T47D (cell line): Measurements from ENCODE around the gene MBNL1.
A peak's percentile ranks its signal among the peaks of the same experiment; 100 is the strongest.

Experiments
- DNase-seq, 2 experiments: peaks; one replicate each; pipeline versions ENCODE4 v3.0.0 to v3.0.0-alpha.2; 2011 to 2012; ENCODE audit warnings: low read depth in 1 of 2, low spot score in 1 of 2
- JUND ChIP-seq: IDR thresholded peaks from 2 replicates; pipeline ENCODE4 v1.6.1; 2012; ENCODE audit warnings: low read depth
- in situ Hi-C: cut with HindIII; loops from 2 replicates; pipeline ENCODE4 v1.10.0; 2016; ENCODE audit warnings: low sequenced_read_pairs, low pct_unique_long_range_greater_than_20kb

Gene MBNL1

GRCh38 chr3:152296382-152296781 lies 27.7 kb downstream of the MBNL1 start:
- no peak for TF ChIP-seq JUND
- no peak for DNase-seq

DNA sequence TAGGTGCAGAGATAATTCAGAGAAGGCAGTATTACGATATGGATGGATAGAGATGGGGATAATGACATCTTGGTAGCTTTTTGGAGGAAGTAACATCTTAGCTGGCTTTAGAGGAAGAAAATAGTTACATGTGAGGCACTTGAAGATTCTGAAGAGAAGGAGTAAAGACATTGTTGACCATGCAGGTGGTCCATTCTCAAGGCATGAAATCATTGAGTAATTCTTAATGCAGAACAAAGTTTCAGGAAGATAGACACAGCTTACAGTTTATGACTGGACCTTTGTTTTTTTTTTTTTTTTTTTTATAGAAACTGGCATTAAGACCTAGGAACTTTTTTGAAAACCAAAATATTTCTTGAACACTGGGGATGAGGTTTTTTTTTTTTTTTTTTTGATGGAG lies 28.2 kb downstream of the MBNL1 start:
- in situ Hi-C loops = no loop called here
- no peak for TF ChIP-seq JUND
- no peak for DNase-seq

More at GRCh38 chr3:152296382-152296781, 27.7 kb downstream of the MBNL1 start:
- in situ Hi-C loops = no loop called here

DNA sequence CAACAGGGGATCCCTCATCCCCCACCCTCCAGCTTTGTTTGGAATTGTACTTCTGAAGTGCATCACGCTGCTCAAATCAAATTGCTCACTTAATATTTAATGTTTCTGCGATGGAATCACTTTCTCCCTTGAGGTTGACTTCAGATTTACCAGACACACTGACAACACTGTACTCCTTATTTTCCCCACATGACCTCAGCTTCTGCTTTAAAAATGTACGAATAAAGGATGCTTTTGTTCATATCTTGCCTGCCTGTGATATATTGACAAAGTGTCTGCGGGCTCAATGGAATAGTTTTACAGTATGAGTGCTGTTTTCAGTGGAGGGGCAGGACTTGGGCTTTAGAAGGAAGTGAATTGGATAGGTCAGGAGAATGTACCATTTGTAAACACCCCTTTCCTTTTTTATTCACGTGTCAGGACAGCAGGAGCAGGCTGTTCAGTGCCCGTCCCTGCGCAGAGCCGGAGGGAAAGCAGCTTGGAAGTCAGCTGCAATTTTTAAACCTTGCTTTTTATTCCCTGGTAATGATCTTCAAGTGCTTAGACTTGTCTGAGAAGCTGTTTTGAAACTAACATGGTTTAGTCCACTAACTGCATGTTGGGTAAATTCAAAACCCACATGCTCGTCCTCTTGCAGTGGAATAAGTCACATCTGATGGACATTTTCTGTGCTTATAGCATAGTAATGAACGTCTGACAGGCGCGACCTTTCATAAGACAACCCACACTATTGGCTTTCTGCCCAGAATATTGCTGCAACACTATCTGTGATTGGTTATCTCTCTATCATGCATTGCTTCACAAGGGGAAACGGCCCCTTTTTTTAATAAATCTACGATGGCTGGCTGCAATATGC lies 29.9 kb downstream of the MBNL1 start:
- in situ Hi-C loops = no loop called here
- peak in 1 of 2 experiments; percentile 83 for DNase-seq
- TF ChIP-seq JUND = no peak

- no peak for TF ChIP-seq JUND
- in situ Hi-C loops = no loop called here
- no peak for DNase-seq
These were observed 30.7 kb downstream of the MBNL1 start for GRCh38 chr3:152299249-152299976.

DNA sequence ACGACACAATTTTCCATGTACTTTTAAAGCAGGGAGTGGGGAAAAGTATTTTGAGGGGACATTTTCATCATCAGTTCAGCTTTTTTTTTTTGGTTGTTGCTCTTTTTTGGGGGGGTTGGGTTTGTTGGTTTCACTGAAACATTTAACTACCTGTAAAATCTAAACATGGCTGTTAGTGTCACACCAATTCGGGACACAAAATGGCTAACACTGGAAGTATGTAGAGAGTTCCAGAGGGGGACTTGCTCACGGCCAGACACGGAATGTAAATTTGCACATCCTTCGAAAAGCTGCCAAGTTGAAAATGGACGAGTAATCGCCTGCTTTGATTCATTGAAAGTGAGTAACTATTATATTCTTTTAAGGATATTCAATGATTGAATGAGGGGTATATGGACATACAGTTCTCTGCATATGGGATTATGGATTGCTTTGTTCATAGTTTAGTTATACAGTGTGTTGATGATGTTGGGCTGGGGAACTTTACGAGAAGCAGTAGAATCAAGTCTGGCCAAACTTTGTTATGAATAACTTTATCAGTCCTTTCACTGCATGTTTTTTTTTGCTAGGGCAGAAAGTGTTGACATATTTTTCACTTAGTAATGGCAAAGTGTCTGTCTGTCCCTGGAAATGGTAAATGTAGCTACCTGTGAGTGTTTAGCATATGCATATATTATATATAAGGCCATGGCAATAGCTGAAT lies 31.5 kb downstream of the MBNL1 start:
- no peak for DNase-seq

GRCh38 chr3:152301745-152302181 lies 33.0 kb downstream of the MBNL1 start:
- DNase-seq = no peak
- TF ChIP-seq JUND = no peak
- in situ Hi-C loops = no loop called here

More for the DNA sequence above, 31.5 kb downstream of the MBNL1 start:
- no peak for TF ChIP-seq JUND
- in situ Hi-C loops = no loop called here

GRCh38 chr3:152302521-152303021 lies 33.8 kb downstream of the MBNL1 start:
- in situ Hi-C loops = no loop called here
- DNase-seq = no peak
- TF ChIP-seq JUND = no peak

DNA sequence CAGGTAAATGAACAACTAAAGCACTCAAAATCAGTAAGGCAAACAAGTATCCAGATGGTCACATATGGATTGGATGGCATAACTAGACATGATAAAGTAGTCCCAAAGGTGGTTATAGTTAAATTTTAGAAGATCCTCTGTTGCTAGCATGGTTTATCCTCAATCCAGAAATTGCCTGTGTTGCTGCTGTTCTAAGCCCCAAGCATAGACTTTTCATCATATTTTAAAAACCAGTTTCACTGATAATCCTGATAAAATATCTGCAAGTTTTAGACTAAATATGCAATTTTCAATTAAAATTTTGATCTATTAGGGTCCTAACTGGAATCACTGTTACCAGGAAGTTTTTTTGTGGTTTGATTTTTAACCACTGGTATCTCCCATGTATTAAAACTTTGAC lies 35.4 kb downstream of the MBNL1 start:
- no peak for DNase-seq
- no peak for TF ChIP-seq JUND
- in situ Hi-C loops = no loop called here

GRCh38 chr3:152305075-152305474 lies 36.3 kb downstream of the MBNL1 start:
- no peak for TF ChIP-seq JUND
- DNase-seq = no peak
- in situ Hi-C loops = no loop called here

- TF ChIP-seq JUND = no peak
- in situ Hi-C loops = no loop called here
- DNase-seq = no peak
These were observed 39.2 kb downstream of the MBNL1 start for GRCh38 chr3:152307829-152308474.

DNA sequence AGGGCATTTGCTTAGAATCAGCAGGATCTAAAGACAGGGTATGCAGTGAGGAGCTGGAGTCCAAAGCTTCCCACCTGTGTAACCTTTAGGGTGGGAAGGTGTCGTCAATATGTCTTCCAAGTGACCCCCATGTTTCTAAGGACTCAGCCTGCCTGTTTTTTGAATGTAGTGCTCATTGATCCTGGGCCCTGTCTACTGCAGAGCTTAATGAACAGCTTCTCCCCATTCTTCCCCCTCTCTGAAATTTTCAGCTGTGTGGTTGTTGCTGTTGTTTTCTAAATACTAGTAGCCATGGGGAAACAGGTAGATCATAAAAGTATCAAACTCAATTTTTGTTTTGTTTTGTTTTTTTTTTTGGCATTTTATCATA lies 39.7 kb downstream of the MBNL1 start:
- DNase-seq = no peak
- in situ Hi-C loops = no loop called here
- no peak for TF ChIP-seq JUND

DNA sequence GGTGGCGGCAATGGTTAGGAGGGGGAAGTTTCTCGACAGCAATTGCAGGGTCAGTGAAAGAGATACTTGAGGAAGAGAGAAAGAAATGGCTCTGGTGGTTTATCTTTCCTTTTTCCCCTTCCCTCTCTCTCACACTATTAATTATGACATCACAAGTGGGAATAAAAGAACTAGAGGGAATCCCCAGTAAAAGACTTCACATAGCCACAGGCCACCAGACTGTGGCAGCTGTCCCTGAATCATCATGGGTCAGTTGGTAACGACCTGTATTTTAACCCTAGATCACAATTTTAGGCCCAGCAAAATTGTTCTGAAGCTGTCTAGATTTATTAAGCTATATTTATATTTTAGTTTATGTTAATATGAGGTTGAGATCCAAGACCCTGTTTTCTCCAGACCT lies 40.3 kb downstream of the MBNL1 start:
- in situ Hi-C loops = no loop called here
- TF ChIP-seq JUND = no peak
- no peak for DNase-seq
